Stomach (tissue), 4 donors: ENCODE results near the gene HOXD8.

Experiments used
- CTCF ChIP-seq, 7 experiments: fragments of 450-650 bp in 4 of 7; fragments of 200-600 bp in 3 of 7; sonication (generic) in 3 of 7; IDR thresholded peaks; one replicate each; pipeline ENCODE4 v1.5.1; 2016 to 2019; ENCODE audit warnings: antibody characterized with exemption in 7 of 7, control low read depth in 2 of 7, mild to moderate bottlenecking in 1 of 7
- POLR2A ChIP-seq, 4 donors: fragments of 450-650 bp; IDR thresholded peaks; one replicate each; pipeline ENCODE4 v1.6.1; 2016; ENCODE audit warnings: antibody characterized with exemption in 4 of 4, control low read depth in 2 of 4, mild to moderate bottlenecking in 1 of 4, moderate library complexity in 1 of 4

GRCh38 chr2:176159663-176160250, 30.3 kb downstream of the HOXD8 start:
- TF ChIP-seq CTCF (IDR thresholded peaks at IDR 0.05) (no peak), POLR2A (IDR thresholded peaks at IDR 0.05) (no peak)
